Measurements from ENCODE around the gene DYNLRB2. TPM values are rescaled to one million over a fixed set of nuclear protein-coding genes. Genes with fewer than 3 reads are reported as not detected.

The DYNLRB2 gene
- total RNA-seq, 1 experiment from 2014 or later, result not detected

DNA sequence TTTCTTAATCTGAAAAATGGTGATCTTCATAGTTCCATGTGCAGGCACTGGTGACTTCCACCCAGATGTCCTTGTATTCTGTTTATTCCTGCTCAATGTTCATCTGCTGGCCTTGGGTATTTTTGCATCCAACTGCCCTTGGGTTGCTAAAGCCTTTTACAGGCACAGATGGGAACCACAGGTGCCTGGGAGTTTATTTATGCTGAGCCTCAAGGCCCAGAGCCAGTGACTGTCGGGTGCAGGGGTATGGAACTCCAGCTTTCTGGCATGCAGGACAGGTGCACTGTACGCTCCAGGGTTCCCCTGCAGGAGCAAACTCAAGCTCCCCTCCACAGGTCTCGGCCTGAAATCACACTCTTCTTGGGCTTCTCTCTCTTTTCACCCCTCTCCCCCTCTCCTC lies 22.3 kb downstream of the DYNLRB2 start:
- H3K4me3 ChIP-seq, result no peak overlapping the region
- H3K9me3 ChIP-seq (replicated peaks), result no peaks in the 10 kb centered on the region
- H3K36me3 ChIP-seq, result no peaks in the 10 kb centered on the region
- no peak for DNase-seq (ENCODE audit: low read depth in 1 of 2, low spot score in 2 of 2)
- H3K4me1 ChIP-seq (replicated peaks), result no peaks in the 10 kb centered on the region
- no peaks in the 10 kb centered on the region for H3K27me3 ChIP-seq (replicated peaks)
- H3K27ac ChIP-seq, result no peak overlapping the region

DNA sequence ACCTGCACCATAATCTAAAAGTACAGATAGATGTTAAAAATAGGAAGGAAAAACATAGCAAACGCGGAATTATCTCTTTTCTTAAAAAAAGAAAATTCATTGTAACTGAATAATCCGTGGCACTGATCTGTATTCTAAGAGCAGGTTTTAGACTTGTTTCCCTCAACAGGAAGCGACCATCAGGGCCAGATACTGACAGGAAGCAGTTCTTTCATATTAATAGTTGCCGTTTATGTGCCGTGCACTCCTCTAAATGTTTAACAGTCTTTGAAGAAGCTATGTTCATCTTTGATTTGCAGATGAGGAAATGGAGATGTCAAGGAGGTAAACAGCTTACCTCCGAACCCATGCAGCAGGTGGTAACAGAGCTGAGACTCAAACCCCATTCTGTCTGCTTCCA lies 23.6 kb downstream of the DYNLRB2 start:
- H3K36me3 ChIP-seq, result no peaks in the 10 kb centered on the region
- no peaks in the 10 kb centered on the region for H3K4me1 ChIP-seq (replicated peaks)
- no peak overlapping the region for H3K4me3 ChIP-seq
- H3K27ac ChIP-seq, result no peak overlapping the region
- no peaks in the 10 kb centered on the region for H3K27me3 ChIP-seq (replicated peaks)
- no peak for DNase-seq (ENCODE audit: low read depth in 1 of 2, low spot score in 2 of 2)
- no peaks in the 10 kb centered on the region for H3K9me3 ChIP-seq (replicated peaks)

DNA sequence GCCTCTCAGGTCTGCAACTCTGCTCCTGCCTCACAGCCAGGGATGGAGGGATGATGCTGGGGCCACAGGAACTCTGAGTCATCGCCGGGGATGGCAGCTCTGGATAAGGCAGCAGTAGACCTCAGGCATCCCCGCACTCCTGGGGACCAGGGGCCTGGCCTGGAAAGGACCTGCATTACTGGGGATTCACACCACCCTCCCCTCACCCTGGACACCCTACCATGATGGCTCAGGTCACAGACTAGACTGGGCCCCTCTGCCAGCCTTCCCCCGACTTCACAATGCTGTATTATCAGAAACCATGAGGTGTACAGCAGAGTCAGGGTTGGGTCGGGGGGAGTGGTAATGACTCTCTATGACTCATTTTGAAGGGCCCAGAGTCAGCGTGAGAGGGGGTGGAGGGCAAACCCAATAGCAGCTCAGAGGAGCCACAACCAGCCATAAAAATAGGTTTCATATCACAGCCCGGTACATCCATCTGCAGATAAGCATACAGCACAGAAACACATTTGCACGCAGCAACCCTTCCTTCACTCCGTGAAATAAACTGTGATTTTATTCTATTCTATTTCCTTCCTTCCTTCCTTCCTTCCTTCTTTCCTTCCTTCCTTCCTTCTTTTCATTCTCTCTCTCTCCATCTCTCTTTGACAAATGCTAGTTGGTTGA lies 28.8 kb downstream of the DYNLRB2 start:
- Histone ChIP-seq H3K27me3 (replicated peaks) (no peaks in the 10 kb centered on the region), H3K4me3 (no peak overlapping the region)

DNA sequence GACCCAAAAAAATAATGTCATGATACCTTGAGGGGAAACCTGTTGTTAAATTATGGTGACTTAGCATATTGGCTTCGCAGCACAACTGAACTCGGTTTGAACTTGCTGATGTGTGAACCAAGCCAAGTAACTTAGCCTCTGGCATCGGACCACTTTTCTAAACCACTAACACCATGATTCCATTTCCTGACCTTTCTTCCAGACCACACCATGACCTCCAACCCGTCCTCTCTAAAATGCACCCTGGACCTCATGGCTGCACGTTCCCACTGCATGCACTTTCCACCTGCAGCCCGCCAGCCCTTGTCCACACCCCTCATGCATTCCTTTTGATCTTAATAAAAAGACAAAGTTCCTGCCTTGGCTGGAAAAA lies 29.3 kb downstream of the DYNLRB2 start:
- DNase-seq (ENCODE audit: low read depth in 1 of 2, low spot score in 2 of 2), result no peak
- H3K4me1 ChIP-seq (replicated peaks), result no peaks in the 10 kb centered on the region
- no peak overlapping the region for H3K27ac ChIP-seq
- no peaks in the 10 kb centered on the region for H3K9me3 ChIP-seq (replicated peaks)
- H3K27me3 ChIP-seq (replicated peaks), result no peaks in the 10 kb centered on the region
- no peaks in the 10 kb centered on the region for H3K36me3 ChIP-seq
- H3K4me3 ChIP-seq, result no peak overlapping the region

More for the DNA sequence above, 28.8 kb downstream of the DYNLRB2 start:
- Histone ChIP-seq H3K9me3 (replicated peaks) (no peaks in the 10 kb centered on the region), H3K4me1 (replicated peaks) (no peaks in the 10 kb centered on the region), H3K27ac (no peak overlapping the region), H3K36me3 (no peaks in the 10 kb centered on the region)
- DNase-seq (ENCODE audit: low read depth in 1 of 2, low spot score in 2 of 2), result no peak

DNA sequence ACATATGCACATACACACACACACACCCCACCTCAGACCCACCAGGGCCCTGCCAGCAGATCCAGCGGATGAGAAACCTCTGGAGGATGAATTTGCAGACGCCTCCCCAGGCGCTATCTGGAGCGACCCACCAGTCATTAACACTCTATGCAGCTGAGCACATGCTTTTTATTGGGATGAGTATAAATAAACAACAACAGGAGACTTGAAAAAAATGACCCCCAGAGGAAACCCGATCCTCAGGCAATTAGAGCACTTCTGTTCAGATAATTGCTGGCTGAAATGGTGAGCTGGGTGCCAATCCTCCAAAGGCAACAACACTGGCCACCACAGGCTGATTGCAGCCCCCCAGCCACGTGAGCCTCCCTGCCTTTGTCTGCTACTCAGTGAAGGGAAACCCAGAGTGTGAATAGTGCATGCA lies 32.9 kb downstream of the DYNLRB2 start:
- Histone ChIP-seq H3K36me3 (no peaks in the 10 kb centered on the region), H3K4me3 (no peak overlapping the region), H3K27me3 (replicated peaks) (no peaks in the 10 kb centered on the region), H3K4me1 (replicated peaks) (no peaks in the 10 kb centered on the region), H3K27ac (no peak overlapping the region), H3K9me3 (replicated peaks) (no peaks in the 10 kb centered on the region; the same call in 1 of the 2 replicates)
- no peak for DNase-seq (ENCODE audit: low read depth in 1 of 2, low spot score in 2 of 2)

DNA sequence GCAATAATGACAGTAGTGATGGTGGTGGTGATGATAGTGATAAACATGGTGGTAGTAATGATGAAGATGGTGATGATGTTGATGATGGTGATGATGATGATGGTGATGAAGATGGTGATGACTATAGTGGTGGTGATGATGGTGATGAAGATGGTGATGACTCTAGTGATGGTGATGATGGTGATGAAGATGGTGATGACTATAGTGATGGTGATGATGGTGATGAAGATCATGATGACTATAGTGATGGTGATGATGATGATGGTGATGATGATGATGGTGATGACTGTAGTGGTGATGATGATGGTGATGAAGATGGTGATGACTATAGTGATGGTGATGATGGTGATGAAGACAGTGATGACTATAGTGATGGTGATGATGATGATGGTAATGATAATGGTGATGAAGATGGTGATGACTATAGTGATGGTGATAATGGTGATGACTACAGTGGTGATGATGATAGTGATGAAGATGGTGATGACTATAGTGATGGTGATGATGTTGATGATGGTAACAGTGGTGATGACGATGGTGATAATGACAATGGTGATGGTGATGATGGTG lies 35.6 kb downstream of the DYNLRB2 start:
- DNase-seq (ENCODE audit: low read depth in 1 of 2, low spot score in 2 of 2), result no peak
- H3K27me3 ChIP-seq (replicated peaks), result no peaks in the 10 kb centered on the region
- H3K27ac ChIP-seq, result no peak overlapping the region
- no peaks in the 10 kb centered on the region for H3K4me1 ChIP-seq (replicated peaks)
- no peaks in the 10 kb centered on the region for H3K36me3 ChIP-seq
- no peak overlapping the region for H3K4me3 ChIP-seq
- peaks cover 4% of the 10 kb centered on the region; the same call in 1 of the 2 replicates for H3K9me3 ChIP-seq (replicated peaks)

DNA sequence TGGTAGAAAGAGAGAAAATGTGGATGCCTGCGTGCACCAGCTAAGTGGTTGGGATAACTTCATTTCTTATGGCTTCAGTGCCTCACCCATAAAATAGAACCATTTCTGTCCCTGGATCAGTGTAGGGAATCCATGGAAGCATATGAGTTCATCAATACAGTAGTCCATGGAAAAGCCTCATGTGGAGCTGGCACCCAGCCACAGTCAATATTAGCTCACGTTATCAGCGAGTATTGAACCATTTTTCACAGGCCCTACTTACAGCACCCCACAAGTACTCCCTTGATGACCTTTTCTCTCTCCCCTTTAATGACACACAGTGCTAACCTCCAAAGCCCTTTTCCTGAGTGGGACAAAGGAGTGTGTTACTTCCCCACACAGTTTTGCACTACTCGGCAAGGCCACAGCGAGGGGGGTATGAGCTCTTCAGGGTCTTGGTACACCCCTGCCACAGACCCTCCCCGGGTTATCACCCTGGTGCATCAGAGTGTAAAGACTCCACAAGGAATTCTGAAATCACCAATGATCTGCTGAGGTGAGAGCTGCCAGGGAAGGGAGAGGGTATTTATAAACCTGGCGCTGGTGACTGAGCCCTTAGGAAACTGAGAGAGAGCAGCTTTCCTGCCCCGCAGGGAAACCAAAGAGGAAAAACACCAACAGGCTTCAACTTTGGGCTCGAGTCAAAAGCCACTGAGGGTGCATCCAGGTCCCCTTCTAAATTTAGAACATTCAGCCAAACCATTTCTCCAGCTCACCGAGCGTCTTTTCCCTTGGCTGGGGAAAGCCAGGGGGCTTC lies 36.9 kb downstream of the DYNLRB2 start:
- Histone ChIP-seq H3K27ac (no peak overlapping the region), H3K9me3 (replicated peaks) (peaks cover 4% of the 10 kb centered on the region; the same call in 1 of the 2 replicates), H3K4me1 (replicated peaks) (no peaks in the 10 kb centered on the region), H3K4me3 (no peak overlapping the region), H3K36me3 (no peaks in the 10 kb centered on the region), H3K27me3 (replicated peaks) (no peaks in the 10 kb centered on the region)
- no peak for DNase-seq (ENCODE audit: low read depth in 1 of 2, low spot score in 2 of 2)

DNA sequence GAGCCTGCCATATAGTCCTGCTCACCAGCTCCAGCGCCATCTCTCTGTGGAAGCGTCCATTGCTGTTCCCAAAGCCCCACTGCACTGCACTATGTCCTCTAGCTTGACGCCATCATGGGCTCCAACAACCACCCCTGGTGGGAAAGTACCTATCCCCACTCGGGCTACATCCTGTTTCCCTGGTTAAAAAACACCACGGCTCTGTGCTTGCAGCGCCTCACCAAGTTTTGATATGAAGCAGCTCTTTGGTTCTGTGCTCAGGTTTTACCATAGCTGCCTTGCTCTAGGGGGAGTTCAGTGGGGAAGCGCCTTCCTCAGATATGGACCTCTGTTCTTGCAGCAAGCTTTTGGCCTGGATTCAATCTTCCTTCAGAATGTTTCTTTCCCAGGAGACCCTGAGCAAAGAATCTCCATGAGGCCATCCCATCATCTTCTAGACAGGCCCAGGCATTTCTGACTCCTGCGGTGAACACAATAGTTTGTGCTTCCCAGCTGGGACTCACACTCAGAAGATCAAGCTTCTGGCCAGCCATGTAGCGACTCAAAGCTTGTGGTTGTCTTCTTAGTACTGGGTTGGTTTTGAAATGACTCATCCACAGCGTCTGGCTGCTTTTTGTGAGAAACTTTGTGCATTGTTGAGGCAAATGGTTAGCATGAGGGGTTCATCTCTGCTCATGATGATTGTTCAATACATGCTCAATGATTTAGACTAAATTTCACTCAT lies 39.5 kb downstream of the DYNLRB2 start:
- no peak for DNase-seq (ENCODE audit: low read depth in 1 of 2, low spot score in 2 of 2)
- Histone ChIP-seq H3K27ac (no peak overlapping the region), H3K4me1 (replicated peaks) (no peaks in the 10 kb centered on the region), H3K9me3 (replicated peaks) (peaks cover 4% of the 10 kb centered on the region; the same call in 1 of the 2 replicates), H3K27me3 (replicated peaks) (no peaks in the 10 kb centered on the region), H3K4me3 (no peak overlapping the region), H3K36me3 (no peaks in the 10 kb centered on the region)

DNA sequence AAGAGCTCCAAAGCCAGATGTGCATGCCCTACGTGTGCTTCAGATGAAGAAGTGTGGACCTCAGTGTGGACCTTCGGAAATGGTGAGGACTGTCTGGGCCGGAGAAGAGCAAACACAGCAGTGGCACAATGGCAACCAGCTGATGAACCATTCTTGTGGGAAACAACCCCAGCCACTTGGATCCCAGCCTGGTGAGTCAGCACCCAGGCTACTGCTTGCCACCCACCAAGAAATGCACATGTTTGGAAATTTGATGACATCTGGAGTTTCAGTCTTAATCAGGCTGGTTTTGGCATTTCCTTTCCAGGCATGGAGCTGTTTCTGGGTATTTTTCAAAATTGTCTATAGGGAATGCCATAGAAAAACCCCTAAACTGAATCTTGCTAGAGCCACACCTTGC lies 42.7 kb downstream of the DYNLRB2 start:
- Histone ChIP-seq H3K27ac (no peak overlapping the region), H3K4me1 (replicated peaks) (no peaks in the 10 kb centered on the region), H3K4me3 (no peak overlapping the region), H3K36me3 (no peaks in the 10 kb centered on the region), H3K9me3 (replicated peaks) (0 out of 2 replicates have a peak, but pooled peaks cover 6% of the 10 kb centered on the region), H3K27me3 (replicated peaks) (no peaks in the 10 kb centered on the region)
- DNase-seq (ENCODE audit: low read depth in 1 of 2, low spot score in 2 of 2), result no peak

DNA sequence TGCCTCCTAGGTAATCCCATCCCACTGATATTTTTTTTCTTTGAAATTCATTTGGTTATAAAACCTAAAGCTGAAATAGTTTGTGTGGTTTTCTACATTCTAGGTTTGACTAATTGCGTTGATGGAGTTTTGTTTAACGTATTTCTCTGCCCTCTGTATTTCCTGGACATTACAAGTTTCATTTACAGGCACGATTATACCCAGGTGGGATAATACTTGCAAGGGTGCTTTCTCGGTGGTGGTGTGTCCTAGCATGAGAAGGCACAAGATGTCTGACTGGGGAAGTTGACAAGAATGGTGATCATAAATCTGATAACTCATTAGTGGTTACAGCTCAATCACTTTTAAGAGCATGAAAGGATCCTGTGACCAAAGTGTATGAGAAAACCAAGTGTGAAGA lies 45.0 kb downstream of the DYNLRB2 start:
- DNase-seq (ENCODE audit: low read depth in 1 of 2, low spot score in 2 of 2), result no peak
- no peaks in the 10 kb centered on the region for H3K4me1 ChIP-seq (replicated peaks)
- 0 out of 2 replicates have a peak, but pooled peaks cover 2% of the 10 kb centered on the region for H3K9me3 ChIP-seq (replicated peaks)
- H3K27ac ChIP-seq, result no peak overlapping the region
- no peak overlapping the region for H3K4me3 ChIP-seq
- no peaks in the 10 kb centered on the region for H3K27me3 ChIP-seq (replicated peaks)
- no peaks in the 10 kb centered on the region for H3K36me3 ChIP-seq

DNA sequence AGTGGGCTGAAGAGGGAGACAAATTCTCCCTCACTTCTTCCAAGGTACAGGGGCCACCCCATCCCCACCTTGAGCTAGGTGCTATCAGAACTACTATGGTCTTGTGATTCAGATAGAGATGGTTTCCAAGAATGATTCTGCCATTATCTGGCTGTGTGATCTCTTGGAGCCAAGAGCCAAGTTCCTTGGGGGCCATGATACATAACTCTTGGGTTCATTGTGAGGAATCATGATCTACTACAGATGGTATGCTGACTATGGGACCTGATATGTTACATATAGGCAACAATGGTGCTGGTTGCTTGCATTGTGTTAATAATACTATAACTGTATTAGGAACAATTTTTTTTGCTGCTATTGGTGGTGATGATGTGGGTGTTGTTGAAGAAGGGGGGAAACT lies 45.7 kb downstream of the DYNLRB2 start:
- Histone ChIP-seq H3K36me3 (no peaks in the 10 kb centered on the region), H3K9me3 (replicated peaks) (0 out of 2 replicates have a peak, but pooled peaks cover 2% of the 10 kb centered on the region), H3K4me3 (no peak overlapping the region), H3K27ac (no peak overlapping the region), H3K4me1 (replicated peaks) (no peaks in the 10 kb centered on the region), H3K27me3 (replicated peaks) (no peaks in the 10 kb centered on the region)
- DNase-seq (ENCODE audit: low read depth in 1 of 2, low spot score in 2 of 2), result no peak

DNA sequence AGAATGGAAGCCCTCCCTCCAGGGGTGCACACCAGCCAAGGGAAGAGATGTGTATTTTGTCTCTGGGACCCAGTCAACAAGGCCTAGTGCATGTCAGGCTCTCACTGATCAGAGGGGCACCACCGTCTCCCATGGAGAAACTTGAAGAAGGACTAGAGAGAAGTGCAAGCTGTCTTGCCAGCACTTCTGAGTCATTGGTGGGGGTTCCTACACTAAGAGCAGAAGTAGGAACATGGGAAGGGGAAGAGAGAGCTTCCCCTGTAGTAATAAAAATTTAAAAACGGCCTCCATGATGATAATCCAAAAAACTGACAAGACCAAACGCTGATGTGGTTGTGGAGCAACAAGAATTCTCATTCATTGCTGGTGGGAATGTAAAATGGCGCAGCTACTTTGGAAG lies 46.3 kb downstream of the DYNLRB2 start:
- H3K27me3 ChIP-seq (replicated peaks), result no peaks in the 10 kb centered on the region
- 0 out of 2 replicates have a peak, but pooled peaks cover 2% of the 10 kb centered on the region for H3K9me3 ChIP-seq (replicated peaks)
- H3K4me1 ChIP-seq (replicated peaks), result no peaks in the 10 kb centered on the region
- H3K36me3 ChIP-seq, result no peaks in the 10 kb centered on the region
- no peak for DNase-seq (ENCODE audit: low read depth in 1 of 2, low spot score in 2 of 2)
- no peak overlapping the region for H3K4me3 ChIP-seq
- H3K27ac ChIP-seq, result no peak overlapping the region

DNA sequence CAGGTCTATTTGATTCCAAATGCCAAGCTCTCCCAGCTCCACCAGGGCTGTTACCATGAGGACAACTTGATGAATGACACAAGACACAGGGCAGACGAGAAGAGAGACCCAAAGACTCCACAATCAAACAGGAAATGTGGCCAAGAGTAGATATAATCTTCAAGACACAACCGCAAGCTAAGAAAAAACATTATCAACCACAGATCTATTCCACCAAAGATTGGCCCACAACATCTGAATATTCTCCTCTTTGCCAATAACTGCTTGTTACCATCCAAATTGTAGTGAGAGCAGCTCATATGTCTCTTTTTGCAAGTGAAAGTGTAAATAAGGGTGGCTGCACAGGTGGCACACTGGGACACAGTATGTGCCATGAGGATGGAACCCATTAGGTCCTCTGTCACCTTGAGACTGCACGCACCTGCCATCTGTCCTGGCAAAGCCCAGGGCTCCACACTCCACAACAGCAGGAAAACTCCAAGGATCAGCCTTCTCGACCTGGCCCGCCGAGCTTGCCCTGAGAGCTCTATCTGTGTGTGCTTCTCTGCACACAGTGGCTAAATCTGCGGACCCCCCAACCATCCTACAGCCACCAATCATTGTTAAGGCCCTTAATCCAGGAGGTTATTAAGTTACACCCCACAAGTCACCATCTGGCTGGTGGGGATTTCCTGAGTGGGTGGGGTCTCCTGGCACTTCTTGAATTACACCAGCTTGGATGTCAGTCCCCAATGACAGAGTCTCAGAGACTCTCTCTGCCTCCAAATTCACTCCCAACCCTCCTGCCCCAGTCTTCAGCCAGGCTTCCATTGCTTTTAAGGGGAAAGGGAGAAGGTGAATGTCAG lies 50.5 kb downstream of the DYNLRB2 start:
- no peaks in the 10 kb centered on the region for H3K36me3 ChIP-seq
- no peaks in the 10 kb centered on the region; the same call in 1 of the 2 replicates for H3K9me3 ChIP-seq (replicated peaks)
- DNase-seq (ENCODE audit: low read depth in 1 of 2, low spot score in 2 of 2), result no peak
- H3K27me3 ChIP-seq (replicated peaks), result no peaks in the 10 kb centered on the region
- no peak overlapping the region for H3K27ac ChIP-seq
- H3K4me1 ChIP-seq (replicated peaks), result no peaks in the 10 kb centered on the region
- no peak overlapping the region for H3K4me3 ChIP-seq
